GM10266 (cell line): ENCODE measurements around the gene RALGDS.

ENCODE experiments used
- DNase-seq: peaks from one replicate; pipeline ENCODE4 v3.0.0; 2012; ENCODE audit errors: extremely low spot score
- TF ChIP-seq, protein P1 (sequence below): IDR thresholded peaks from 2 replicates; pipeline ENCODE4 v1.5.1; 2012; ENCODE audit warnings: mild to moderate bottlenecking, low read depth; ENCODE audit not compliant: control insufficient read depth, insufficient read depth; ENCODE audit errors: missing control alignments

RALGDS gene

GRCh38 chr9:133058550-133059320 lies 62.3 kb downstream of the RALGDS start:
- peak; percentile 43 for DNase-seq
- TF ChIP-seq, protein P1, sequence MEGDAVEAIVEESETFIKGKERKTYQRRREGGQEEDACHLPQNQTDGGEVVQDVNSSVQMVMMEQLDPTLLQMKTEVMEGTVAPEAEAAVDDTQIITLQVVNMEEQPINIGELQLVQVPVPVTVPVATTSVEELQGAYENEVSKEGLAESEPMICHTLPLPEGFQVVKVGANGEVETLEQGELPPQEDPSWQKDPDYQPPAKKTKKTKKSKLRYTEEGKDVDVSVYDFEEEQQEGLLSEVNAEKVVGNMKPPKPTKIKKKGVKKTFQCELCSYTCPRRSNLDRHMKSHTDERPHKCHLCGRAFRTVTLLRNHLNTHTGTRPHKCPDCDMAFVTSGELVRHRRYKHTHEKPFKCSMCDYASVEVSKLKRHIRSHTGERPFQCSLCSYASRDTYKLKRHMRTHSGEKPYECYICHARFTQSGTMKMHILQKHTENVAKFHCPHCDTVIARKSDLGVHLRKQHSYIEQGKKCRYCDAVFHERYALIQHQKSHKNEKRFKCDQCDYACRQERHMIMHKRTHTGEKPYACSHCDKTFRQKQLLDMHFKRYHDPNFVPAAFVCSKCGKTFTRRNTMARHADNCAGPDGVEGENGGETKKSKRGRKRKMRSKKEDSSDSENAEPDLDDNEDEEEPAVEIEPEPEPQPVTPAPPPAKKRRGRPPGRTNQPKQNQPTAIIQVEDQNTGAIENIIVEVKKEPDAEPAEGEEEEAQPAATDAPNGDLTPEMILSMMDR: no peak

DNA sequence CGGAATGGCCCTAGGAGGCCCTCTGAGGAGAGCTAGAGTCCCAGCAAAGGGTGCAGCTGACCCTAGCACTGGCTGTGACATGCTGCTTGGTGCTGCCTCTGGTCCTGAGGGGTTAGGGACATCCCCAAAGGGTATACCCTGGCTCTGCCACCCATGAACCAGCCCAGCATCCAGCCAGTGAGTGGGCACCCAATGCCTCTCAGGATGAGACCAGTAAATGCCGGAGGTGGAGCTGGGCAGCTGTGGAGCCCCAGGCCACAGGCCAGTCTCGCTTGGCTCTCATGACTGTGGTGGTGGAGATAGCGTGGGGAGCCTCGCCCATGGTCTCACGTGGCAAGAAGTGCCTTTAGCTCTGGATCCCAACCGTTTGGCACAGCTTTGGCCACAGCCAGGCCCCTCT lies 63.0 kb downstream of the RALGDS start:
- TF ChIP-seq, protein P1: no peak

GRCh38 chr9:133057553-133057952 lies 63.5 kb downstream of the RALGDS start:
- TF ChIP-seq, protein P1: no peak

More for the DNA sequence above, 63.0 kb downstream of the RALGDS start:
- DNase-seq: no peak

DNA sequence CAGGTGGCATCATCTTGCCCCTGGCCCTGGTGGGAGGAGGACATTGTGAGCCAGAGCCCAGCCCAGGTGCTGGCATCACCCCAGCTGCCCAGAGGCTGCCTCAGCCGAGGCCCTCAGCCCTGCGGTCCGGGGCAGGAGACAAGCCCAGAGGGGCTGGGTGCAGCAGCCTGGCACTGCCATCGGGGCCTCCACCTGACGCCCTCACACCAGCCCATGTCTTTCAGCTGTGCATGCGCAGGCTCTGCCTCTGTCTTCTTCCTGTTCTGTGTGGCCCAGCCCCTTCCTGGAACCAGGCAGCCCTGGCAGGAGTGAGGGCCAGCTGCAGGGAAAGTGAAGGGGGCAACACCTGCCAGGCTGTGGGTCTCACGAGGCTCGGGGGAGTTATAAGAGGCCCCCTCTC lies 64.0 kb downstream of the RALGDS start:
- no peak for DNase-seq
- TF ChIP-seq, protein P1: no peak

More at GRCh38 chr9:133057553-133057952, 63.5 kb downstream of the RALGDS start:
- no peak for DNase-seq

- TF ChIP-seq, protein P1: no peak
- DNase-seq: no peak
These were observed 64.5 kb downstream of the RALGDS start for GRCh38 chr9:133056533-133056932.

- DNase-seq: no peak
- TF ChIP-seq, protein P1: no peak
These were observed 65.1 kb downstream of the RALGDS start for GRCh38 chr9:133055788-133056420.

GRCh38 chr9:133054966-133055365 lies 66.1 kb downstream of the RALGDS start:
- TF ChIP-seq, protein P1: no peak

More at GRCh38 chr9:133054966-133055365, 66.1 kb downstream of the RALGDS start:
- no peak for DNase-seq
